Right lobe of liver (tissue), 4 donors: ENCODE data around the gene BICC1.
"Not testable (repeated sequence)": the region's sequence is repeated elsewhere in the genome, so short reads cannot be mapped to it uniquely, and the experiment has no call there.

Experiments used
- CTCF ChIP-seq, 4 donors: fragments of 200-600 bp in 3 of 4; fragments of 450-650 bp in 1 of 4; IDR thresholded peaks; one replicate each; pipeline versions ENCODE4 v1.5.1 to v1.8.0; 2016 to 2022; ENCODE audit warnings: antibody characterized with exemption in 4 of 4, mild to moderate bottlenecking in 2 of 4
- POLR2A ChIP-seq: fragments of 450-650 bp; IDR thresholded peaks from one replicate; pipeline ENCODE4 v1.6.1; 2017; ENCODE audit warnings: antibody characterized with exemption, mild to moderate bottlenecking
- donor health status: DM: no; HTN: no; CAD: no.
- donor health status: DM: no; HTN: no; CAD: no.
- donor health status: DM: no; HTN: yes; CAD: no.

- not testable (repeated sequence) for TF ChIP-seq CTCF (IDR thresholded peaks at IDR 0.05); POLR2A
These were observed 84.5 kb downstream of the BICC1 start for GRCh38 chr10:58597211-58597610.
